IPS-20b (cell line): Measurements from ENCODE around the gene TEX9.
"Not testable (repeated sequence)": the region's sequence is repeated elsewhere in the genome, so short reads cannot be mapped to it uniquely, and the experiment has no call there.

Experiments used
- H3K27ac ChIP-seq: one replicate; pipeline ENCODE4 v1.5.1; 2013; ENCODE audit warnings: low read length
- H3K27me3 ChIP-seq: 2 replicates; pipeline ENCODE4 v1.6.1; 2013; ENCODE audit warnings: mild to moderate bottlenecking, low read length, inconsistent platforms; ENCODE audit not compliant: insufficient read depth
- H3K36me3 ChIP-seq: 2 replicates; pipeline ENCODE4 v1.6.1; 2013; ENCODE audit warnings: low read depth, mild to moderate bottlenecking, inconsistent platforms, low read length, moderate library complexity; ENCODE audit not compliant: insufficient read depth
- H3K4me1 ChIP-seq: 2 replicates; pipeline ENCODE4 v1.6.1; 2013; ENCODE audit warnings: mild to moderate bottlenecking, control low read depth, inconsistent platforms, low read length, moderate library complexity; ENCODE audit not compliant: insufficient read depth
- H3K4me3 ChIP-seq: 2 replicates; pipeline ENCODE4 v1.5.1; 2013; ENCODE audit warnings: mild to moderate bottlenecking, low read length, inconsistent platforms
- H3K9ac ChIP-seq: 2 replicates; pipeline ENCODE4 v1.6.1; 2013; ENCODE audit warnings: low read depth, mild to moderate bottlenecking, inconsistent platforms, low read length, moderate library complexity
- H3K9me3 ChIP-seq: 2 replicates; pipeline ENCODE4 v1.6.1; 2013; ENCODE audit warnings: mild to moderate bottlenecking, low read depth, low read length, inconsistent platforms; ENCODE audit not compliant: insufficient read depth

TEX9 gene

DNA sequence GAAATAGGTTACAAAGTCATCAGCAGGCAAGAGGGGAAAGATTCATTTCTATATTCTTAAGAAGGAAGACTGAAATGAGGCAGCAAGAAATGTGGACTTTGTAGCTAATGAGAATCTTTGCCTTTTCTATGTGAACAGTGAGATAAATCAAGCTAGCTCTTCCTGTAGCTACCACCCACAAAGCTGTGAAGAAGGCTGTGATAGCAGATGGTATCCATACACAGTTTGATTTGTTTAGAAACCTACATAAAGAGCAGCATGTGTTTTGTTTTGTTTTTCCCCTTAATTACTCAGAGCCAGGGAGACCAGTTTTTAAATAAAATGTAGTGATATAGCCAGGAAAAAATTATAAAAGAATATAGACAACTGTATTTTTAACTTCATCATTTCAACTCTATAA is 45.5 kb downstream of the TEX9 start:
- H3K36me3 ChIP-seq: peaks cover 4% of the 10 kb centered on the region; the same call in 1 of the 2 replicates
- no peaks in the 10 kb centered on the region for H3K27me3 ChIP-seq
- H3K9ac ChIP-seq: no peak overlapping the region
- no peaks in the 10 kb centered on the region for H3K4me1 ChIP-seq
- no peak overlapping the region for H3K27ac ChIP-seq
- H3K4me3 ChIP-seq: no peak overlapping the region
- H3K9me3 ChIP-seq: no peaks in the 10 kb centered on the region

DNA sequence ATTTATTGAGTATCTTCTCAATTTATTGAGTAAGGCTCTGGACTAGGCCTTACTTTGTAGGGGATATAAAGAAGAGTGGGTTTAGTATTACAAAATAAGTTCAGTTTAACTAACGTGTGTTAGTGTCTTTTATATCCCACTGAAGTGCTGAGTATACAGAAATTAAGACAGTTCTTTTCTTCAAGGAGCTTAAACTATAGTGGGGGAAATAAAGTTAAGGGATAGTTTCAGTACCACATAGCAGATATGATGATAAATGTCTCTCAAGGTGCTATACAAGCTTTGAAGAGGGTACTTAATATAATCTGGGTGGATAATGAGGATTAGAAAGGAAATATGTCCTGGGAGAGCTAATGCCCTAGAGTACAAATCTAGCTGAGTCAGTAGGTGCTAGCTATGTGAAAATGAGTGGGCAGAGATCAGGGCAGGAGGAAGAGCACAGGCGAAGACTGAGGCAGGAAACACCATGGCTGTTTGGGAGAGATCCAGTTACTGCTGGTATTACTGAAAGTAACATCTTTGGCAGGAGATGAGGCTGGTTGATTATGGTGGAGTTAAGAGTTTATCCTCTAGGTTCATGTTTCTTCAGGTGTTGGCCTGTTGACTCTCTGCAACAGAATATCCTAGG is 46.0 kb downstream of the TEX9 start:
- no peak overlapping the region for H3K27ac ChIP-seq
- peaks cover 4% of the 10 kb centered on the region; the same call in 1 of the 2 replicates for H3K36me3 ChIP-seq
- no peak overlapping the region for H3K4me3 ChIP-seq
- H3K9me3 ChIP-seq: no peaks in the 10 kb centered on the region
- H3K27me3 ChIP-seq: no peaks in the 10 kb centered on the region
- no peaks in the 10 kb centered on the region for H3K4me1 ChIP-seq
- no peak overlapping the region for H3K9ac ChIP-seq

DNA sequence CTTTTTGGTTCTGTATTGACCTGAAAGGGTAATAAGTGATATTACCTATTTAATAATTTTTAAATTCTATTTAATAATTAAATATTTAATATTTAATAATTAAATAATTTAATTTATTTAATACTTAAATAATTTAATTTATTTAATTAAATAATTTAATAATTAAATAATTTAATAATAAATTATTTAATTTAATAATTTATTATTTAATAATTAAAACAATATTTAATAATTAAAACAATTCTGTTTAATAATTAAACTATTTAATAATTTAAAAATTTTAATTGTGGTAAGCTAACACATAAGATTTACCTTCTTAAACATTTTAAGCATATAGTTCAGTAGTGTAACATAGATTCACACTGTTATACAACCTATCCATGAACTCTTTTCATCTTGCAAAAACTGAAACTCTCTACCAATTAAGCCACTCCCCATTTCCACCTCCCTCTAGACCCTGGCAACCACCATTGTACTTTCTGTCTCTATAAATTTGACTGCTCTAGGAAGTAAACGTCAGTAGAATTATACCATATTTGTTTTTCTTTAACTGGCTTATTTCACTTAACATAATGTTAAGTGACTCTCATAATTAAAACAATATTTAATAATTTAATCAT is 48.0 kb downstream of the TEX9 start:
- not testable (repeated sequence) for H3K36me3 ChIP-seq, H3K4me3 ChIP-seq, H3K27me3 ChIP-seq, H3K4me1 ChIP-seq, H3K9ac ChIP-seq, H3K9me3 ChIP-seq, H3K27ac ChIP-seq

GRCh38 chr15:56425276-56425675 is 60.0 kb downstream of the TEX9 start:
- Histone ChIP-seq H3K9me3 (no peaks in the 10 kb centered on the region), H3K27me3 (no peaks in the 10 kb centered on the region), H3K36me3 (no peaks in the 10 kb centered on the region; the same call in 1 of the 2 replicates), H3K9ac (no peak overlapping the region), H3K4me1 (no peaks in the 10 kb centered on the region), H3K4me3 (no peak overlapping the region), H3K27ac (no peak overlapping the region)

DNA sequence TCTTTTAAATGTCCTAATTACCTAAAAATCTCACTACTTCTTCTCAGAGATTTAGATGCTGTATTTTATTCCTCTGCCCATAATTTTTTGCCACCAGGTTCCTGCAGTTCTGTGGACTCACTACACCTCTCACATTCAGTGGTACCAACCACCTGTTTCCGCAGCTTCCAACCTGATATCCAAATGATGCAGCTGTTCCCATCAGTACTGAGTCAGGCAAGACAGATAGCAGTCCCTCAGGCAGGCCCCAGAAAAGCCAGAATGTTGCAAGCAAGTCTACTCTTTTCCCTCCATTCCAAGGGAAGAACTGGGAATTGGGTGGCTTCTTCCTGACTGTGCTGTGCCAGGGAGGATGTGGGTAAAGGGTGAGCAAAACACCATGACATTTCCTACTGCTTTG is 60.8 kb downstream of the TEX9 start:
- Histone ChIP-seq H3K36me3 (peaks cover 2% of the 10 kb centered on the region; the same call in 1 of the 2 replicates), H3K27me3 (no peaks in the 10 kb centered on the region), H3K4me3 (no peak overlapping the region), H3K4me1 (no peaks in the 10 kb centered on the region), H3K27ac (no peak overlapping the region), H3K9me3 (no peaks in the 10 kb centered on the region), H3K9ac (no peak overlapping the region)

DNA sequence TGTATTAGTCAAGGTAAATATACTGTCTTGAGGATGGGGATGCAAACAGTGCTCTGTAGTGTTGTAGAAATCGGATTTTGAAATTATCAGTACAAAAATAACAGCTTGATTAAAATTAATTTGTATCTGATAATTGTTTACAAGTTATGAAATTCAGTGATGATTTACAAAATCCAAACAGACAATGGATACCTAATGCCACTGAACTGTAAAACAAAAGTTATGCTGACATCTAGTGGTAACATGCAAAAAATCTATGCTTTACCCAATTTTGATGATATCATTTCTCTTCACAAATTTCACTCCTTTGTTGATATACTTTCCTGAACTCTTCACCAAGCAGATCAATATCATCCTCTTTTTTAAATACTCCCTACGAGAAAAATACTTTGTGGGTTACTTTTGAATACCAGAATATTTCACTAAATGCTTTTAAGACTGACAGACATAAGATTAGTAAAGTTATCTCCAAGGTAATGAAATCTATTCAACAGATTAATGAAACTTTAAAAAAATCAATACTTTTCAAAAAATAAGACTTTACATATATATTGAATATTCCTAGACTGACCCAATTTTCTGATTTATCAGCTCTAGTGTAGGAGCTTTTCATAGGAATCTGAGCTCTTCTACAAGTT is 63.7 kb downstream of the TEX9 start:
- Histone ChIP-seq H3K36me3 (peaks cover 5% of the 10 kb centered on the region; the same call in 1 of the 2 replicates), H3K4me1 (no peaks in the 10 kb centered on the region), H3K27me3 (no peaks in the 10 kb centered on the region), H3K27ac (no peak overlapping the region), H3K9me3 (no peaks in the 10 kb centered on the region), H3K9ac (no peak overlapping the region), H3K4me3 (no peak overlapping the region)

GRCh38 chr15:56432304-56432703 is 67.1 kb downstream of the TEX9 start:
- Histone ChIP-seq H3K4me3 (no peak overlapping the region), H3K27me3 (no peaks in the 10 kb centered on the region), H3K36me3 (peaks cover 5% of the 10 kb centered on the region), H3K9me3 (no peaks in the 10 kb centered on the region), H3K27ac (no peak overlapping the region), H3K9ac (no peak overlapping the region), H3K4me1 (no peaks in the 10 kb centered on the region)

- Histone ChIP-seq H3K9ac (no peak overlapping the region), H3K27ac (no peak overlapping the region), H3K27me3 (no peaks in the 10 kb centered on the region), H3K4me3 (no peak overlapping the region), H3K4me1 (no peaks in the 10 kb centered on the region), H3K36me3 (peaks cover 6% of the 10 kb centered on the region; the same call in 1 of the 2 replicates), H3K9me3 (peaks cover 19% of the 10 kb centered on the region; the same call in 1 of the 2 replicates)
Observed at GRCh38 chr15:56440214-56440770, 75.1 kb downstream of the TEX9 start.

DNA sequence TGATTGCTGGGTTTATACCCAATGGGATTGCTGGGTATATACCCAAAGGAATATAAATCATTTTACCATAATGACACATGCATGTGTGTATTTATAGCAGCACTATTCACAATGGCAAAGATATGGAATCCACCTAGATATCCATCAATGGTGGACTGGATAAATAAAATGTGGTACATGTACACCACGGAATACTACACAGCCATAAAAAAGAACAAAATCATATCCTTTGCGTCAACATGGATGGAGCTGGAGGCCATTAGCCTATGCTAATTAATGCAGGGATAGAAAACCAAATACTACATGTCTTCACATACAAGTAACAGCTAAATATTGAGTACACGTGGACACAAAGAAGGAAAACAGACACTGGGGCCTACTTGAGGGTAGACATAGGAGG is 77.1 kb downstream of the TEX9 start:
- no peaks in the 10 kb centered on the region for H3K27me3 ChIP-seq
- no peak overlapping the region for H3K9ac ChIP-seq
- no peak overlapping the region for H3K27ac ChIP-seq
- 0 out of 2 replicates have a peak, but pooled peaks cover 6% of the 10 kb centered on the region for H3K36me3 ChIP-seq
- peaks cover 19% of the 10 kb centered on the region; the same call in 1 of the 2 replicates for H3K9me3 ChIP-seq
- H3K4me3 ChIP-seq: no peak overlapping the region
- no peaks in the 10 kb centered on the region for H3K4me1 ChIP-seq

DNA sequence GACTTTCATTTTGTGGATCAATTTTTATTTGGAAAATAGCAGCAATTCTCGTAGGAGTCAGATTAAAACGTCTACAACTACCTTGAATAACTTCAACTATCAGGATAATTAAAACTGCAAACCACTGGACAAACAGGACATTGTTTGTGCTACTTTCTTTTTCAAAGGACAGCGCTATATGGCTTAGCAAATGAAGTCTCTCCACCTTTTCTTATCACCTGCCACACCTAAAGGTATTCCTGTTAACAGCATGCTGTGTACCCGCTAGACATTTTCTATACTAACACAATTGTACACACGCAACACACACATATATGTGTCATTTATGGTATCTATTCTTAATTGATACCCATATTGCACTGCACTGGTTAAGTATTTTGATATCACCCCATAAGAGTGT is 80.5 kb downstream of the TEX9 start:
- Histone ChIP-seq H3K4me1 (no peaks in the 10 kb centered on the region), H3K36me3 (0 out of 2 replicates have a peak, but pooled peaks cover 6% of the 10 kb centered on the region), H3K27ac (no peak overlapping the region), H3K9ac (no peak overlapping the region), H3K27me3 (no peaks in the 10 kb centered on the region), H3K9me3 (no peaks in the 10 kb centered on the region; the same call in 1 of the 2 replicates), H3K4me3 (no peak overlapping the region)

- no peaks in the 10 kb centered on the region for H3K27me3 ChIP-seq
- no peaks in the 10 kb centered on the region for H3K4me1 ChIP-seq
- no peak overlapping the region for H3K9ac ChIP-seq
- H3K36me3 ChIP-seq: no peaks in the 10 kb centered on the region
- no peak overlapping the region for H3K4me3 ChIP-seq
- H3K9me3 ChIP-seq: no peaks in the 10 kb centered on the region
- no peak overlapping the region for H3K27ac ChIP-seq
Observed at GRCh38 chr15:56454836-56455235, 89.6 kb downstream of the TEX9 start.

- H3K9ac ChIP-seq: no peak overlapping the region
- no peaks in the 10 kb centered on the region for H3K9me3 ChIP-seq
- no peaks in the 10 kb centered on the region for H3K36me3 ChIP-seq
- H3K27me3 ChIP-seq: no peaks in the 10 kb centered on the region
- no peak overlapping the region for H3K4me3 ChIP-seq
- no peaks in the 10 kb centered on the region for H3K4me1 ChIP-seq
- H3K27ac ChIP-seq: no peak overlapping the region
Observed at GRCh38 chr15:56456229-56456628, 91.0 kb downstream of the TEX9 start.
